Fibroblast of skin of right quadriceps (primary cell): ENCODE results near the gene TXNL4A.

ENCODE experiments used
- DNase-seq: peaks from one replicate; pipeline ENCODE4 v3.0.0-alpha.2; 2013

The TXNL4A gene

DNA sequence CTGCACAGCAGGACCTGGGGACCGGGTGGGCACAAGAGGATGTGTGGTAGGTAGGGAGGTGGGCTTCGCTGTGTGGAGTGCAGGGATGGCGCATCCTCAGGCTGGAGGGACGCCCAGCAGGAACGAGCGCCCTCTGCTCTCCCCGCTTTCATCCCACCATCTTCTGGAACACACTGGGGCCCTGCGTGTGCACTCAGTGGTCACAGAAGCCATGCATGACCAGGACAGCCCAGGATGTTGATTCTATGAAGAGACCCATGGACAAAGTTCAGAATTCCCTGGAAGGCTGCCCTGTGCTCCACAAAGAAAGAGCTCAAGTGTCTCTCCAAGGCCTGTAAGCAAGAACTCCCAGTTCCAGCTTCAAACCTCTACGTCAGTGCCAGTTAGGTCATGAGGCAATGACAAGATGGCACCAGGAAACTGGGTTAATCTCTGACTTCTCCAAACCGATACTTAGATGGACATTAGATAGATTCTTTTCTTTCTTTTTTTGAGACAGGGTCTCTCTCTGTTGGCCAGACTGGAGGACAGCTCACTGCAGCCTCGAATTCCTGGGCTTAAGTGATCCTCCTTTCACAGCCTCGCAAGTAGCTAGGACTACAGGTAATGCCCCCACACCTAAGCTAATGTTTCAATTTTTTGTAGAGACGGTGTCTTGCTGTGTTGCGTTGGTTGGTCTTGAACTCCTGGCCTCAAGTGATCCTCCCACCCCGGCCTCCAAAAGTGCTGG lies 40.3 kb downstream of the TXNL4A start:
- no peak for DNase-seq

DNA sequence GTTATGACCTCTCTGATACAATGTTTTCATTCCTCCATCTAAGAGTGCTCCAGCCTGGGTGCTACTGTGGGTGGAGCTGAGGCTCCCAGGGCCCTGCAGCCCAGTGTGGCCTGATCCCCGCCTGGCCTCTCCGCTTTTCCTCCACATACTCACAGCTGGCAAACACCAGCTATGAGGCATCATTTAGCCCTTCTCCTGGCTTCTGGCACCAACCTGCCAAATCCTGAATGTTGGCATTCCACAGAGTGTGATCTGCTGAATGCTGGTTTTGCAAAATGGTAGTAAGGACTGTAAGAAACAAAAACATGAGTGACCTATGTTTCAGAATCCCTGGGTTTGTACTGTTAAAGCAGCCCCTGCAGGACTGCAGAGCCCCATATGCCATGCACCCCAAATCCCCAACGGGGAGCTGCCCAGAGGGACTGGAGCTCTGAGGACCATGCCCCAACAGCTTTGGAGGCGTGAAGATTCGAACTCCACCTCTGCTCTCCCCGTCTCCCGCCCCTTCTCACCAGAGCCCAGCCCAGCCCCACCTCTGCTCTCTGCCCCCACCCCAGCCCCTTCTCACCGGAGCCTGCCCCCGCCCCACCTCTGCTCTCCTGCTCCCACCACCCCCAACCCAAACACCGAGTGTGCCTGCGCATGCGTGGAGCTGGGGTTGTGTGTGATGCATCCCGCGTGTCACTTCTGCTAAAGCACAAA lies 41.2 kb downstream of the TXNL4A start:
- no peak for DNase-seq

DNA sequence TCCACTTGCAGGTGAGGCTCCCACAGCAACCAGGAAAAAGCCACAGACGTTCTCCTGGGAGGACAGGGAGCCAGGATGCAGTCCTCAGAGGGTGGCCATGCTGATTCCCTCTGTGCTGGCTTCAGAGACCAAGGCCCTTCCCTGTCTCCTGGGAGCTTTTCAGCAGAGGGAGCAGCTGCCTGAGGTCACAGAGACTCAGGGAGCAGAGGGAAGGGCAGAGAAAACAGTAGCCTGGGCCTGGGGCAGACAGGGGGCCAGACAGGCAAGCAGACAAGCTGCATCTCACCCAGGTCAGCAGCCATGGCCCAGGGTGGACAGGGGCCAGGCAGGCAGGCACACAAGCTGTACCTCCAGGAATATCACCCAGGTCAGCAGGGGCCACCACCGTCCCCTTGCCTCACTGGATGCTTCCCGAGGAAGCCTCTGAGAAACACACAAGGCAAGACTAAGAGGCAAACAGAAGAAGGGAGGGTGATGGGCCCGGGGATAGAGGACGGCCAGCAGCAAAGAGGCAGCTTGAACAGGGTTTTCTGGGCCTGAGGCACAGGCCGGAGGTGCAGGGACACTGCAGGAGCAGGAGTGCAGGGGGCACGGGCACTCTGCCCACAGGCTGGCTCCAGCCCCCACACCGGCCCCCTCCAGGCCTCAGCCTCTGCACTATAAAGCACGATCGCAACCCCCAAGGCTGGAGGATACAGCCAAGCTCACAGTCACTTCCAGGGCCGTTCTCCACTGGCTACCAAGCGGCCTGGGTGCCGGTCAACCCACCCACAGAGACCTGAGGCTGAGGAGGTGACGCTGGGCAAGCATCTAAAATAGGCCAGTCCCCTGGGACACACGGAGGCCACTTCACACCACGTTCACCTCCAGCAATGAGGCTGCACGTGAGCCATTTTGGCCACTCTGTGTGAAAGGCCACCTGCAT lies 43.0 kb downstream of the TXNL4A start:
- DNase-seq, result no peak

DNA sequence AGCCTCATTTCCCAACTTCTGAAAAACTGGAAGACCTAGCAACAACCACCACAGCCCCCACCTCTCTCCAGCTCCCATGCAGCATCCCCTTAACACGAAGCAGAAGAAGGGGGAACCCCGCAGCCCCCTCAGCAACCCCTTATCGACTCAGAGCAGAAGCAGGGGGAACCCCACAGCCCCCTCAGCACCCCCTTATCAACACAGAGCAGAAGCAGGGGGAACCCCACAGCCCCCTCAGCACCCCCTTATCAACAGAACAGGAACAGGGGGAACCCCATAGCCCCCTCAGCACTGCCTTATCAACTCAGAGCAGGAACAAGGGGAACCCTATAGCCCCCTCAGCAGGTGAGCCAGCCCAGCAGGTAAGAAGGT lies 43.6 kb downstream of the TXNL4A start:
- DNase-seq, result no peak

DNA sequence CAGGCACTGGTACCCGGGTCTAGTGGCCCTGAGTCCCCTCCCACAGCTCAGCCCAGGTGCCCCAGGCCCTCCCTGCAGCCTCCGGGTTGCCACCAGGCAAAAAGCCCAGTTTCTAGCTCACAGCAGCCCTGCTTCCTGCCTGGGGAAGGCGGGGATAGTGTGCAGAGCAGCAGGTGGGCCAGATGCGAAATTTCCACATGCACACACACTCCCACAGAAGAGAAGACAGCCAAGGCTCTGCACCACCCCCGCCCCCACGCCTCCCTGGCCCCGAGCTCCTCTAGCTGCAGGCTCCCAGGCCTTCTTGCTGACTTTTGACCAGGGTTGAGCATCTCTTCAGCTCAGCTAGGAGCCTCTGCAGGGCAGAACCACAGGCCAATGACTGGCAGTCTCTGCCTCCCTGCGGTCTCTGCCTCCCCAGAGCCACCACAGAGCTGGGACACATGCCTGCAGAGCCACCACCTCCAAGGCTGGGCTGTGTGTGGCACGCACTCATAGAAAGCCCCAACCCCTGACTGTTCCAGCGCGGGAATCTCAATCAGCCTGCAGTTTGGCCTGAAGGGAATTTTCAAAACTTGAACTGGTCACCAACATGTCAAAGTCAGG lies 44.1 kb downstream of the TXNL4A start:
- no peak for DNase-seq

DNA sequence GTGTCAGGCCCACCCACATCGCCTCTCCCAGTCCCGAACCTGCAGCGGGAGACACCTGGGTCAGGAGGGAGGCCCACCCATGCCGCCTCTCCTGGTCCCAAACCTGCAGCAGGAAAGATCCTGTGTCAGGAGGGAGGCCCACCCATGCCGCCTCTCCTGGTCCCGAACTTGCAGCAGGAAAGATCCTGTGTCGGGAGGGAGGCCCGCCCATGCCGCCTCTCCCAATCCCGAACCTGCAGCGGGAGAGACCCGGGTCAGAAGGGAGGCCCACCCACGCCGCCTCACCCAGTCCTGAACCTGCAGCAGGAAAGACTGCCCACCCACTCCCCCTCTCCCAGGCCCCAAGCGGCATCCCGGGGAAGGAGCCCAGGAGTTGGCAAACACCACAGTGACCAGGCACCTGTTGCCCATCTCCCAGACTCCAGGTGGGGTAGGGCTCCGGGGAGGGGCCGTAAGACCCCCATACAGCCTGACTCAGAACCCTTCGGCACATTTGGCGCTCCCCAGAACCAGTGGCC lies 44.7 kb downstream of the TXNL4A start:
- DNase-seq, result no peak

DNA sequence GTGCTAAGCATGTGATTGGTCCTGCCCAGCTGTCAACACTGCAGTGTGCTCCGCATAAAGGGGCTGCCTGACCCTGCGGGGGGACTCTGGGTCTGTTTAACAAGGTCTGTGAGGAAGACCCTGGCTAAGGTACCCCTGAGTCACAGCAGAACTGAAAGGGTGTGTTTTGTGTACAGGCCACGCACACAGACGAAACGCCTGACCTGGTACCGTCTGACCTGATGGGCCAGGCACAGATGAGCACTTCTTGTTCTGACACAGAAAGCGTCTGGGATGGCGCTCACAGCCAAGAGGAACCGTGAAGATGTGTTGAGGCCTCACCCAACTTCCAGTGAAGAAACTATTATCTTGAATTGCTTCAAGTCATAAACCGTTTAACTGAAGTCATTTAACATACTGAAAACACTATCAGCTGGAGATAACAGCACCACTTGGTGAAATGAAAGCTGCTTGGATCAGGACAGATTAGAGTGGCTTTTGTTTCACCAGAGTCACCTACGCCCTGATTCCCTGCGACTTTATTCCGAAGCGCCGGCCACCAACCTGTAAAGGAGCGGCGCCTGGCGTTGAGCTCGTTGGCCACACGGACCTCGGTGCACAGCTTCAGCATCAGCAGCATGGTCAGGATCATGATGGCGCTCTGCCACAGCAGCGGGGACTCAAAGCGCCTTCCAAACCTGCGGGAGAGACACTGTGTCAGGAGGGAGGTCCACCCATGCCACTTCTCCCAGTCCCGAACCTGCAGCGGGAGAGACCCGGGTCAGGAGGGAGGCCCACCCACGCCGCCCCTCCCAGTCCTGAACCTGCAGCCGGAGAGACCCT lies 45.4 kb downstream of the TXNL4A start:
- DNase-seq, result no peak

DNA sequence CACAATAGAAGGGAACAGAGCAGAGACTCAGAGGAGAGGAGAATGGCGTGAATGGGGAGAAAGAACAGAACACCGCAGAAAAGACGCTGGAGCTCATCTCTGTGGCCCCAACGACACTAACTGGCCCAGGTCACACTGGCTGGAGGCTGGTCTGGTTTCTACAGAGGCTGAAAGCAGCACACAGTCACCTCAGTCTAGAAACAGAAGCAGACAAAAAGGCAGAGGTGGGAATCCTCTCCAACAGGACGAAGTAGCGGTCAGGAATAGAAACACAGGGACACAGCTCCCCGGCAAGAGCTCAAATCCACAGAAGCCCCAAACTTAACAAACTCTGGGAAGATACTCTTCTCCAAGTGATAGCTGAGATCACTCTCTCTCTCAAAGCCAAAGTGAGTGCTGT lies 46.2 kb downstream of the TXNL4A start:
- no peak for DNase-seq

DNA sequence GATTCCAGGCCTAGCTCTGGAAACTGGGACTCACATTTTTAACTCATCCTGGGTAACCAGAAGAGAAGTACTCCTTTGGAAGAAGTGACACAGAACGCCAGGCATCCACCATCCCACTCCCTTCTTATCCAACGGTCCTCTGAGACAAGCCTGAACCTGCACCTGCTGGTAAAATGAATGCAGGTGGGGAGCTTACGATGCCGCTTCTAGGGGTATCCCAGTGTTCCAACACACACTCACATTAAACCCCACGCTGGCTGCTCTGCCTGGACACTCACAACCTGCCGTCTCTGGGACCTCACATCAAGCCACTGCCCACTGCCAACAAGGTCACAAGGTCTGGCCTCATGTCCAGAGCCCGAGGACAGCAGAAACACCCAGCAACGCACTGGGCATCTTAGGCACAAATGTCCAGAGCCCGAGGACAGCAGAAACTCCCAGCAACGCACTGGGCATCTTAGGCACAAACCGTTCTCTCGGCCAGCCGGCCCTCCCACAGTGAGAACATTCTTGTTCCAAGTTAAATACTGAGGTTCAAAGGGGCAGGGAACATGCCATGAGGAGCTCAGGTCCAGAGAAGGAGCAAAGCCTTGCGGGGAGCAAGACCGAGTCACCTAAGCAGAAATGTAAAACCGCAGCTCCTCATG lies 46.8 kb downstream of the TXNL4A start:
- DNase-seq, result no peak

DNA sequence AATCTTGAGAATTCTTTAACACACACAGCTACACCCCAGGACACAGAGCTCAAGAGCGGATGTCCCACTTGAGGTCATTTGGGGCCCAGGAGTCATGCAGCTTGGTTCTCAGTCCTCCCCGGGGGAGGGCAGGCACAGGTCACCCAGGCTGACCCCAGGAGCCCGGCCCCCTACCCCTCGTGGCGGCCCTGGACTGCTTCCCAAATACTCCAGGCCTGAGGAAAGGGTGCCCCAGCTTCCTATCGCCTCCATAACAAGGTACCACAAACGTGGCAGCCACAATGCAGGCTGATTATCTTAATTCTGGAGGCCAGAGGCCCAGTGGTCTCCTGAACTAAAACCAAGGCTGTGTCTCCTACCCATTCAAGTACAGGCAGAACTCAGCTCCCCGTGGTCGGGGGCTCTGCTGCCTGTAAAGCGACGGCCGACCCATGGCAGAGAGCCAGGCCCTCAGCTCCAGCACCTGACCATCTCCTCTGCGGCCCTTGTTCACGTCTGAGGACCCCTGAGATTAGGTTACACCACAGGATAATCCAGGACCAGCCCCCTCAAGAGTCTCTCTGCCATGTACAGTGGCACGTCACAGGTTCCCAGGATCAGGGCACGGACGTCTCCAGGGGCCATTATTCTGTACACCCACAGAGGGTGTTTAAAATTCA lies 47.4 kb downstream of the TXNL4A start:
- DNase-seq, result no peak

DNA sequence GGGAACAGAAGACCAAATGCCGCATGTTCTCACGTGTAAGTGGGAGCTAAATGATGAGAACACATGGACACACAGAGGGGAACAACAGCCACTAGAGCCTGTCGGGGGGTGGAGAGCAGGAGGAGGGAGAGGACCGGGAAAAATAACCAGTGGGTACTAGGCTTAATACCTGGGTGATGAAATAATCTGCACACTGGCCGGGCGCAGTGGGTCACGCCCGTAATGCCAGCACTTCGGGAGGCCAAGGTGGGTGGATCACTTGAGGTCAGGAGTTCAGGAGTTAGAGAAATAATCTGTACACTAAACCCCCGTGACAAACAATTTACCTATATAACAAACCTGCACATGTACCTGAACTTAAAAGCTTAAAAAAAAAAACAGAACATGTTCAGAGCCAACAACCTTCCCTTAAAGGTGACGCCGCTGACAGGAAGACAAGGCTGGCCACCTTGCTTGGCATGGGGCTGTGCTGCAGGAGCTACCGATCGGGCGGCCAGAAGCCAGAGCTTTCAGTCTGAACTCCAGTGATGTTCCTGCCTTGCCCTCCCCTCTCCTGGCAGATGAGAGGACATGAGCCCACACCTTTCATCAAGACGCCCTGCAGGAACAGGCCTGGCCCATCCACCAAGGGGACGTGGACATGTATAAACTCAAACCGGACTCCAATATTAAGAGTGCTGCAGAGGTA lies 48.1 kb downstream of the TXNL4A start:
- DNase-seq, result no peak

DNA sequence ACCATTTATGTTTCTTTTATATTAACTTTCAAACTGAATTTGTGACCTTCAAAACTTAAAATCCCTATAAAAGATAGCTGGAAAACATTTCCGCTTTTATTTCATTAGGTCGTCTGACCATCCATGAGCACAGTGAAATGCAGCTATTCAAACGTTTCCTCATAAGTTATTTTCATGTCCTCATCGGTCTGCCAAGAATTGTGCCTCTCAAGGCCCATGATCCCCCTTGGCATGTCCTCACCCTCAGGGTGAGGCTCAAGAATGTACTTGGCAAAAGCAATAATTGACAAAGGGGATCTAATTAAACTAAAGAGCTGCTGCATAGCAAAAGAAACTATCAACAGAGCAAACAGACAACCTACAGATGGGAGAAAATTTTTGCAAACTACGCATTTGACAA lies 49.3 kb downstream of the TXNL4A start:
- no peak for DNase-seq

DNA sequence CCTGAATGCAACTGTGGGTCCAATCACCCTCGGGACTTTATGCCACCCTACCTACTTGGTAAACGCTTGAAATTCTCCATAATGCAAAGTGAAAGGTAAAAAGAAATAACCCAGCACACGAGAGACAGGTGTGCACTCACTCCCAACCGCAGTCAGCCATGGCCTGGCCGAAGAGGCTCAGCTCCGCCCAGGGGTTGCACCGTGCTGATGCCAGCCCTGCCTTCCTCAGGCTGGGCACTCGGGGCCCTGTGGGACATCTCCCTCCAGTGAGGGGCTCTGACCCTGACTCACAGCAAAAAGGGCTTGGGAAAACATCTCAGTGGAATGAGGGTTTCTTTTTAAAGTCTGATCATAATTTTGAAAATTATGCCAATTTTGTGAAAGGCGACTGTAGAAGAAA lies 50.2 kb downstream of the TXNL4A start:
- no peak for DNase-seq

DNA sequence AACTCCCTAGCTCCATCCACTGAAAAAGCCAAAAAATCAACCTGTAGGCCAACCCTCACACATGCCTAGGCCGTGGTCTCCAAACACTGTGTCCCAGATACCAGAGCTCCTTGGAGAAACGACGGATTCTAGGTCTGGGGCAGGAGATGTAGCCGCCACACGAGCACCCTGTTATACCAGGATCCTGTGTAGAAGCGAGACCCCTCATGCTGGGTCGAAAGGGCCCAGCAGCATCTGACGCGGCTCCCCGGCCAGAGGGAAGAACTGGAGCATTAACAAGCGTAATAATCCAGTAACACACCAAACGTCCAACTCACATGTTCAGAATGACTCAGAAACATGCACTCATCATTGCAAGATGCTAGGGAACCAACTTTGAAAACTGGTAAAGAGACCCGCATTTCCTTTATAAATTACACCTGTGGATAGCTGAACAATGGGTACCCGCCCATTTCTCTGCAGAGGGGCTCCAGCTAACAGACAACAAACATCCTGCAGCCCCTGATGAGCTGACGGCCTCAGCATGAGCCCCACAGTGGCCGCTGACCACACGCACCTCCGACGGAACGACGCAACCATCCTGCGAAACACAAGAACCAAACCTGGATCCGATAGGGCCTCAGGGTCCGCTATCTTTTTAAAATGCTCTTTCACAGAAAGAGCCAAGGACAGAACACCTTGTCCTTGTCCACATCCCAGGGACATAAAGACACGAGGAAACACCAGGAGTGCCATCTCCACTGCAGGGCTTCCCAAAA lies 51.1 kb downstream of the TXNL4A start:
- no peak for DNase-seq

DNA sequence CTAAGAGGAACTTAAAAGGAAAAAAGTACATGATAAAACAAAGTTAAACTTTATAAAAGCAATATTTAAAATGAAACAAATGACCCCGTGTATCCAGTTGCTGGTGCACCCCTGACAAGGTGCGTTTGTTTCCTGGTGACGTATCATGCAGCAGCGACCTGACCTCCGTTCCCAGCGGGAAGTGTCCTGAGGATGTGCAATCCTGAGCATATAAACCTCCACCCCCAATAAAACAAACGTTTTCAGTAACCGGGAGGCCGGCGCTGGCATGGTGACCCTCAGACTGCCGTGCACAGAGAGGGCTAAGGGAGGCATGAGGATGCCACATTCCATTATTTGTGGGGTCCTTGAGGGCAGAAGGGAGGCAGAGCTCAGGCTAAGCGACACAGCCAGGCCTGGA lies 51.7 kb downstream of the TXNL4A start:
- DNase-seq, result no peak

DNA sequence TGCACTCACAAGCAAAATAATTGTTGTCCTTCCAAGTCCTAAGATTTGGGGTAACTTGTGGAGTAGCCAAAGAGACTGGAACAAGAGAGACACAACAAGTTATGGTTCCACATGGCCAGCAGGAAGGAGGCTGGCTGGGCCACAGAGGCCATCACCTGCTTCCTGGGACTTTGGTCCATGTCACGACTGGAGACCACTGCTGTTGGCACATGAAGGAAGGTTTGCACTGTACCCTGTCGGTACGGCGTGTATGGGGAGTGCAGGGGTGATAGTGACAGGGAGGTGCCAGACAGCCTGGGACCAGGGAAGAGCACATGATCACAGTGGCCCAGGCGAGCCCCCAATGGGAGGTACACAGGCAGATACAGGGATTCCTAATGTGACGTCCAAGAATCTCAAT lies 52.4 kb downstream of the TXNL4A start:
- no peak for DNase-seq

DNA sequence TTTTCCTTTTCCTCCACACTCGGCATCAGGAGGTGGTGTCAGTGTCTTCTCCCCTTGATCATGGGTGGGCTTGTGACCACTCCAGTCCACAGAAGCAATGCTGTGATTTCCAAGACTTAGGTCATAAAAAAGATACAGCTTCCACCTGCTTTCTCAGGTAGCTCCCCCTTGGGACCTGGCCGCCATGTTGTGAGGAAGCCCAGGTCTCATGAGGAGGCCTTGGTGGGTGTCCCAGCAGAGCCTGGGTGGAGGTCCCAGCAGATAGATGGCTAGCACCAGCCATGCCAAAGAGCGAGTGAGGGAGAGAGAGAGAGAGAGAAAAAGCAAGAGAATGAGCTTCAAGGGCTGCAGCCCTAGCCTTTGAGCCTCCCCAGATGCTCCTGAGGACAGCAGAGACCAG lies 52.9 kb downstream of the TXNL4A start:
- DNase-seq, result no peak

DNA sequence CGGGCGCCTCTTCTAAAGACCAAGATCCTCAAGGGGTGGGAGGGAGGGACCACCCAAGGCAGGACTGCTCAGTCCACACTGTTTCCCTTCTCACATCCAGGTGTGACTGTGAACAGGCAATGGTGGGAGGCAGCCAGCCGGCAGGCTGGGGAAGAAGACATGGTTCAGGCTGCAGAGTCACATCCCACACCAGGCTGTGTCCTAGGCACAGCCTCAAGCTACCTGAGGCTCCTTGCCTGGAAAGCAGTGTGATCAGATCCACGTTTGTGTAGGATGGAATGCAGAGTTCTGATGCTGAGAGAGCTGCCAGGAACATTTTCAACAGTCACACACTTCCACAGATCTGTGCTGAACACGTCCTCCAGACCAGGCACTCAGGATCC lies 53.3 kb downstream of the TXNL4A start:
- no peak for DNase-seq

DNA sequence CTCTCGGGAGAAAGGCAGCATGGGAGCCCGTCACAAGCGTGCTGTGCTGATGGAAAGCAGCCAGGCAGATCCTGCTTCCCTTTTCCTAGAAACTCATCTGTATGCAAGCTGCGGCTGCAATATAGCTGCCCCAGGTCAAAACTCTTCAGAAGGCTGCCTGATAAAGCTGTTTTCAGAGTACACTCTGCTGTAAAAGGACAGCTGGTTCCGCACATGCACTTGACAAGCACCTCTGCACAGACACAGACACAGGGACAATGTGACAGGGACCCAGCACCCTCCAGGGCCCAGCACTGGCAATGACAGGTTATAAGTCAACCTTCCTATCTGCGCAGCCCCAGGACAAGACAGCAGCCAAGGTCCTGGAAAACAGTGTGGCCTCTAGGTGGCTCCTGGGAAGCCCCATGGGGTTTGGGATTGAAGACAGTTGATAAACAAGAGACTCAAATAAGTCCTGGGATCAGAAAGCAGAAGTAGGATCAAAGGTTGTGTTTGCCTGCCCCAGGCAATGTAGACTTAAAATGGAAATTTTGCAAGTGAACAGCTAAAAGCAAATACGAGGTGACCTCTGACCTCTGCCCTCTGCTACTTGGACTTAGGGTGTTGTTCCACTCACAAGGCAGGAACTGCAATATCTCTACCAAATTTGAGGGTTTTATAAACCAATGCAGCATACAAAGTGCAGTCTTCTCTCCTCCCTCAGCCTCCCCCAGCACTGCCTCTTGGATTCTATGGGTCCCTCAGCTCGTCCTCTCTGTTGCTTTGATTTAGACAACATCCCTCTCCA lies 53.9 kb downstream of the TXNL4A start:
- no peak for DNase-seq
